NOMO-1 treated with DMSO at 0.1 percent for 48 hours (cell line): Measurements from ENCODE around the gene SPEG.

ENCODE experiments used
- DNase-seq: peaks from one replicate; lab custom pipeline; 2025; ENCODE audit not compliant: unreplicated experiment; lab: John Stamatoyannopoulos, UW

The SPEG gene

GRCh38 chr2:219493086-219493485 lies 58.4 kb downstream of the SPEG start:
- no peak for DNase-seq

- DNase-seq: no peak
Observed at GRCh38 chr2:219494952-219495530, 60.4 kb downstream of the SPEG start.

GRCh38 chr2:219495531-219496122 lies 61.0 kb downstream of the SPEG start:
- DNase-seq: peak; percentile 59

- no peak for DNase-seq
Observed at GRCh38 chr2:219496247-219496824, 61.7 kb downstream of the SPEG start.

- DNase-seq: no peak
Observed at GRCh38 chr2:219496825-219497494, 62.3 kb downstream of the SPEG start.

GRCh38 chr2:219497495-219498279 lies 63.0 kb downstream of the SPEG start:
- DNase-seq: peak; percentile 34

GRCh38 chr2:219498280-219499057 lies 63.8 kb downstream of the SPEG start, which contains the start of gene GMPPA:
Gene GMPPA, plus strand, starts transcription at chr2:219498891. Its CDS starts 1,085 bp downstream, at chr2:219499976.
- peak; percentile 97 for DNase-seq

- no peak for DNase-seq
Observed at GRCh38 chr2:219499058-219499307, 64.3 kb downstream of the SPEG start.

GRCh38 chr2:219499555-219499954 lies 64.9 kb downstream of the SPEG start:
- DNase-seq: no peak

GRCh38 chr2:219500135-219500534 lies 65.5 kb downstream of the SPEG start:
- no peak for DNase-seq

GRCh38 chr2:219501849-219502248 lies 67.2 kb downstream of the SPEG start:
- no peak for DNase-seq

GRCh38 chr2:219502618-219503017 lies 68.0 kb downstream of the SPEG start:
- DNase-seq: no peak

GRCh38 chr2:219505585-219505984 lies 70.9 kb downstream of the SPEG start:
- DNase-seq: no peak

- no peak for DNase-seq
Observed at GRCh38 chr2:219506153-219506801, 71.6 kb downstream of the SPEG start.

GRCh38 chr2:219506802-219507526 lies 72.3 kb downstream of the SPEG start:
- no peak for DNase-seq

GRCh38 chr2:219507581-219508443 lies 73.2 kb downstream of the SPEG start:
- no peak for DNase-seq

GRCh38 chr2:219508444-219508734 lies 73.7 kb downstream of the SPEG start:
- DNase-seq: no peak

GRCh38 chr2:219508971-219509779 lies 74.5 kb downstream of the SPEG start:
- DNase-seq: no peak
